ENCODE data around the gene LMNTD2.
"Not testable (repeated sequence)": the region's sequence is repeated elsewhere in the genome, so short reads cannot be mapped to it uniquely, and the experiment has no call there.

Gene LMNTD2

GRCh38 chr11:532527-532985 is 28.0 kb downstream of the LMNTD2 start:
- DNase-seq: no peak

- no peak for DNase-seq
Measured at GRCh38 chr11:531919-532526, 28.5 kb downstream of the LMNTD2 start.

GRCh38 chr11:530960-531831 is 29.3 kb downstream of the LMNTD2 start:
- no peak for DNase-seq

- DNase-seq: no peak
Measured at GRCh38 chr11:529728-530411, 30.7 kb downstream of the LMNTD2 start.

- DNase-seq: no peak
Measured at GRCh38 chr11:528815-529727, 31.5 kb downstream of the LMNTD2 start.

- no peak for DNase-seq
Measured at GRCh38 chr11:528166-528814, 32.2 kb downstream of the LMNTD2 start.

- DNase-seq: no peak
Measured at GRCh38 chr11:526192-526591, 34.3 kb downstream of the LMNTD2 start.

GRCh38 chr11:521177-521688 is 39.3 kb downstream of the LMNTD2 start:
- DNase-seq: no peak

- no peak for DNase-seq
Measured at GRCh38 chr11:520428-521176, 39.9 kb downstream of the LMNTD2 start.

GRCh38 chr11:518463-519202 is 41.9 kb downstream of the LMNTD2 start:
- DNase-seq: peak; percentile 95

- not testable (repeated sequence) for DNase-seq
Measured at GRCh38 chr11:516918-517685, 43.4 kb downstream of the LMNTD2 start.

- DNase-seq: no peak
Measured at GRCh38 chr11:516400-516799, 44.1 kb downstream of the LMNTD2 start.

- no peak for DNase-seq
Measured at GRCh38 chr11:515131-515530, 45.4 kb downstream of the LMNTD2 start.

GRCh38 chr11:514606-515005 is 45.9 kb downstream of the LMNTD2 start:
- DNase-seq: no peak

GRCh38 chr11:512761-513595 is 47.6 kb downstream of the LMNTD2 start:
- no peak for DNase-seq

GRCh38 chr11:508956-509355 is 51.6 kb downstream of the LMNTD2 start:
- no peak for DNase-seq

- DNase-seq: no peak
Measured at GRCh38 chr11:507727-508515, 52.6 kb downstream of the LMNTD2 start.

Data from T1000 (cell line).